Measurements from ENCODE around the gene PEX13. TPM values are rescaled to one million over a fixed set of nuclear protein-coding genes. Genes with fewer than 3 reads are reported as not detected.
A peak's percentile ranks its signal among the peaks of the same experiment; 100 is the strongest.

The PEX13 gene
- total and polyA plus RNA-seq, 4 donors: 10.6 to 42.8 (median 21.5) TPM

DNA sequence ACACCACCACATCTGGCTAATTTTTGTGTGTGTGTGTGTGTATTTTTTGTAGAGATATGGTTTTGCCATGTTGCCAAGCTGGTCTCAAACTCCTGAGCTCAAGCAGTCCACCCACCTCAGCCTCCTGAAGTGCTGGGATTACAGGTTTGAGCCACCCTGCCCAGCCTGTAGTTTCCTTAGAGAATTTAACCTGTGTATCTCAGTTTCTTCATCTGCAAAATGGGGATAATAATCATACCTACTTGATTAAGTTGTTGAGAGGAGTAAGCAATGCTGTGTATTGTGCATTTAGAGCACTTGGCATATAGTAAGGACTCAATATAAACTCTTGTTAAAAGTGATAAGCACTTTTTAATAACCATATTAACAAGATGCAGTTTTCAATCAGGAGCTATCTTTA lies 41.9 kb downstream of the PEX13 start:
- Histone ChIP-seq H3K27me3 (ENCODE audit: control insufficient read depth in 4 of 4, insufficient read depth in 4 of 4, low read length in 3 of 4) (no peaks in the 10 kb centered on the region), H3K9ac (ENCODE audit: low read depth in 1 of 2, low read length in 2 of 2) (no peak overlapping the region), H3K9me3 (ENCODE audit: control insufficient read depth in 4 of 4, low read length in 3 of 4) (no peaks in the 10 kb centered on the region), H3K4me3 (ENCODE audit: low read depth in 1 of 3, low read length in 3 of 3) (no peak overlapping the region), H3K4me1 (ENCODE audit: control insufficient read depth in 4 of 4, insufficient read depth in 4 of 4, low read length in 3 of 4) (no peaks in the 10 kb centered on the region), H3K36me3 (ENCODE audit: control insufficient read depth in 4 of 4, insufficient read depth in 3 of 4, low read depth in 1 of 4, low read length in 3 of 4) (peaks cover 0 to 7% (median 2%) of the 10 kb centered on the region in 4 donors), H3K27ac (ENCODE audit: low read depth in 1 of 2, low read length in 2 of 2) (no peak overlapping the region)
- DNase-seq (ENCODE audit: low spot score): no peak
- TF ChIP-seq, protein P1, sequence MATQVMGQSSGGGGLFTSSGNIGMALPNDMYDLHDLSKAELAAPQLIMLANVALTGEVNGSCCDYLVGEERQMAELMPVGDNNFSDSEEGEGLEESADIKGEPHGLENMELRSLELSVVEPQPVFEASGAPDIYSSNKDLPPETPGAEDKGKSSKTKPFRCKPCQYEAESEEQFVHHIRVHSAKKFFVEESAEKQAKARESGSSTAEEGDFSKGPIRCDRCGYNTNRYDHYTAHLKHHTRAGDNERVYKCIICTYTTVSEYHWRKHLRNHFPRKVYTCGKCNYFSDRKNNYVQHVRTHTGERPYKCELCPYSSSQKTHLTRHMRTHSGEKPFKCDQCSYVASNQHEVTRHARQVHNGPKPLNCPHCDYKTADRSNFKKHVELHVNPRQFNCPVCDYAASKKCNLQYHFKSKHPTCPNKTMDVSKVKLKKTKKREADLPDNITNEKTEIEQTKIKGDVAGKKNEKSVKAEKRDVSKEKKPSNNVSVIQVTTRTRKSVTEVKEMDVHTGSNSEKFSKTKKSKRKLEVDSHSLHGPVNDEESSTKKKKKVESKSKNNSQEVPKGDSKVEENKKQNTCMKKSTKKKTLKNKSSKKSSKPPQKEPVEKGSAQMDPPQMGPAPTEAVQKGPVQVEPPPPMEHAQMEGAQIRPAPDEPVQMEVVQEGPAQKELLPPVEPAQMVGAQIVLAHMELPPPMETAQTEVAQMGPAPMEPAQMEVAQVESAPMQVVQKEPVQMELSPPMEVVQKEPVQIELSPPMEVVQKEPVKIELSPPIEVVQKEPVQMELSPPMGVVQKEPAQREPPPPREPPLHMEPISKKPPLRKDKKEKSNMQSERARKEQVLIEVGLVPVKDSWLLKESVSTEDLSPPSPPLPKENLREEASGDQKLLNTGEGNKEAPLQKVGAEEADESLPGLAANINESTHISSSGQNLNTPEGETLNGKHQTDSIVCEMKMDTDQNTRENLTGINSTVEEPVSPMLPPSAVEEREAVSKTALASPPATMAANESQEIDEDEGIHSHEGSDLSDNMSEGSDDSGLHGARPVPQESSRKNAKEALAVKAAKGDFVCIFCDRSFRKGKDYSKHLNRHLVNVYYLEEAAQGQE (IDR thresholded peaks at IDR 0.05): no peak
- TF ChIP-seq RAD21 (IDR thresholded peaks at IDR 0.05): no peak
- TF ChIP-seq, protein P2, sequence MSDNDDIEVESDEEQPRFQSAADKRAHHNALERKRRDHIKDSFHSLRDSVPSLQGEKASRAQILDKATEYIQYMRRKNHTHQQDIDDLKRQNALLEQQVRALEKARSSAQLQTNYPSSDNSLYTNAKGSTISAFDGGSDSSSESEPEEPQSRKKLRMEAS (IDR thresholded peaks at IDR 0.05): no peak
- TF ChIP-seq, protein P3, sequence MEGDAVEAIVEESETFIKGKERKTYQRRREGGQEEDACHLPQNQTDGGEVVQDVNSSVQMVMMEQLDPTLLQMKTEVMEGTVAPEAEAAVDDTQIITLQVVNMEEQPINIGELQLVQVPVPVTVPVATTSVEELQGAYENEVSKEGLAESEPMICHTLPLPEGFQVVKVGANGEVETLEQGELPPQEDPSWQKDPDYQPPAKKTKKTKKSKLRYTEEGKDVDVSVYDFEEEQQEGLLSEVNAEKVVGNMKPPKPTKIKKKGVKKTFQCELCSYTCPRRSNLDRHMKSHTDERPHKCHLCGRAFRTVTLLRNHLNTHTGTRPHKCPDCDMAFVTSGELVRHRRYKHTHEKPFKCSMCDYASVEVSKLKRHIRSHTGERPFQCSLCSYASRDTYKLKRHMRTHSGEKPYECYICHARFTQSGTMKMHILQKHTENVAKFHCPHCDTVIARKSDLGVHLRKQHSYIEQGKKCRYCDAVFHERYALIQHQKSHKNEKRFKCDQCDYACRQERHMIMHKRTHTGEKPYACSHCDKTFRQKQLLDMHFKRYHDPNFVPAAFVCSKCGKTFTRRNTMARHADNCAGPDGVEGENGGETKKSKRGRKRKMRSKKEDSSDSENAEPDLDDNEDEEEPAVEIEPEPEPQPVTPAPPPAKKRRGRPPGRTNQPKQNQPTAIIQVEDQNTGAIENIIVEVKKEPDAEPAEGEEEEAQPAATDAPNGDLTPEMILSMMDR (IDR thresholded peaks at IDR 0.05; ENCODE audit: low read depth, low read length, missing input control): no peak

DNA sequence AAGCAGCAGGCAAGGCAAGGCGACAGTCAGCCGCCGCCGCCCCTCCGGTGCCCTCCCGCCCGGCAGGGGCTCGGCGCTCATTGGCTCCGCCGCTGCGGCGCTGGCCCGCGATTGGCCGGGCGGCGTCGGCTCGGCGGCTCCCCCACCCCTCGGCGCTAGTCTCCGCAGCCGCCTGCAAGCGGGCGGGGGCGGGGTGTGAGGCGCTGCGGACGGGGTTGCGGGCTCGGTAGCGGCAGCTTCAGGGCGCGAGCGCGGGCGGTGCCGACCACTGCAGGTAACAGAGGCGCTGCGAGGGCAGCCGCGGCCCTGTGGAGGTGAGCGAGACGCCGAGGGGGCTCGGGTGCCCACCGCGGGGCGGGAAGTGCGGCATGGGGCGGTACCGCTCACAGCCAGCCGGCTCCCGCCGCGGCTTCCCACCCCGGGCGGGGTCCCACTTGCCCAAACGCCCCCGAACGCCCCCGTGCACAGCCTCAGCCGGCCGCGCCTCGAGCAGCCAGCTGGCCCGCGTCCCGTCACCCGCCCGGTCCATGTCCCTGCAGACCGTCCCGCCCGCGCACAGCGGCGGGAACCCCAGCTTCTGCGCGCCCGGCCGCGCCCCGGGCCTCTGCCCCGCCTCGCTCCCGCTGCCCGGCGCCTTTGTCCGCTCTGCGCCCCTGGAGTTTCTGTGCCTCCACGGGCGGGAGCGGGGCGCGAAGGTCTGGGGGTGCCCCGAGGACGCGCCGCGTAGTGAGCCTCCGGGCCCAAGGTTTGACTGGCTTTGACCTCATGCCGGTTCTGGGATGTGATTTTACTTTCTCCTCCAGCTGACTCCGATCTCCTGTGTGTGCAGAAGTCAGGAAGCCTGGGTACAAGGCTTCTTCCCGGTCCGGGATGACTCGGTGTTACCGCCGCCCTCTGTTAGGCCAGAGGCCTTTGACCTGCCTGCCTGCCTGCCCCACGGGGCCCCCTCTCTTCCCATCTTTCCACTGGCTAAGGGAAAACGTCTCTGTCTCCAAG lies 48.5 kb downstream of the PEX13 start, which contains the start of gene SANBR:
Gene SANBR, plus strand, starts transcription at position 158 of the 996 bp plus-strand sequence. CDS start 4,480 bp downstream, outside the sequence.
- WGBS: under 1% methylated on average over 112 of the region's 112 CpGs
- Histone ChIP-seq H3K9me3 (ENCODE audit: control insufficient read depth in 4 of 4, low read length in 3 of 4) (no peaks in the 10 kb centered on the region), H3K9ac (ENCODE audit: low read depth in 1 of 2, low read length in 2 of 2) (peak within 1 kb of the TSS in 1 of 2 donors; percentile 50), H3K4me3 (ENCODE audit: low read depth in 1 of 3, low read length in 3 of 3) (peak within 1 kb of the TSS; percentile 49 to 93 (median 56)), H3K36me3 (ENCODE audit: control insufficient read depth in 4 of 4, insufficient read depth in 3 of 4, low read depth in 1 of 4, low read length in 3 of 4) (no peaks in the 10 kb centered on the region), H3K27ac (ENCODE audit: low read depth in 1 of 2, low read length in 2 of 2) (peak within 1 kb of the TSS; percentile 41 to 65), H3K27me3 (ENCODE audit: control insufficient read depth in 4 of 4, insufficient read depth in 4 of 4, low read length in 3 of 4) (no peaks in the 10 kb centered on the region), H3K4me1 (ENCODE audit: control insufficient read depth in 4 of 4, insufficient read depth in 4 of 4, low read length in 3 of 4) (peaks cover 0 to 11% (median 3%) of the 10 kb centered on the region in 4 donors)
- DNase-seq (ENCODE audit: low spot score): peak; percentile 88
- TF ChIP-seq NR2F2 (IDR thresholded peaks at IDR 0.05) (peak; percentile 40), SP1 (IDR thresholded peaks at IDR 0.05) (no peak), RXRA (IDR thresholded peaks at IDR 0.05) (peak in 1 of 2 donors; percentile 22), GABPA (IDR thresholded peaks at IDR 0.05 in 1 of 2, conservative IDR thresholded peaks at IDR 0.05 in 1 of 2) (no peak)
- TF ChIP-seq, protein P3 (IDR thresholded peaks at IDR 0.05; ENCODE audit: low read depth, low read length, missing input control): peak; percentile 6
- TF ChIP-seq, protein P2 (IDR thresholded peaks at IDR 0.05): no peak
